Measurements from ENCODE around the gene TMUB2. TPM values are rescaled to one million over a fixed set of nuclear protein-coding genes. Genes with fewer than 3 reads are reported as not detected.

The TMUB2 gene
- total and polyA plus RNA-seq, 4 donors, result 32.1 to 40.2 (median 37.2) TPM

GRCh38 chr17:44207743-44208142, 21.0 kb downstream of the TMUB2 start:
- H3K9ac ChIP-seq (ENCODE audit: insufficient read depth in 1 of 2, low read length in 2 of 2), result no peak overlapping the region
- no peaks in the 10 kb centered on the region for H3K27me3 ChIP-seq (ENCODE audit: control insufficient read depth in 3 of 3, insufficient read depth in 3 of 3, low read length in 2 of 3)
- H3K4me1 ChIP-seq (ENCODE audit: control insufficient read depth in 5 of 5, insufficient read depth in 5 of 5, low read length in 5 of 5), result peaks cover 0 to 12% (median 2%) of the 10 kb centered on the region in 5 donors
- H3K27ac ChIP-seq (ENCODE audit: low read depth in 1 of 2, low read length in 1 of 2), result no peak overlapping the region
- peaks cover 0 to 2% (median 0%) of the 10 kb centered on the region in 4 donors for H3K9me3 ChIP-seq (ENCODE audit: control insufficient read depth in 4 of 4, insufficient read depth in 3 of 4, low read length in 3 of 4)
- DNase-seq, result peak in 1 of 3 donors; percentile 10
- no peak for ATAC-seq (ENCODE audit: insufficient read depth, low FRiP score)
- TF ChIP-seq CTCF (IDR thresholded peaks at IDR 0.05; ENCODE audit: control extremely low read depth, extremely low read depth), result no peak
- H3K36me3 ChIP-seq (ENCODE audit: control insufficient read depth in 4 of 4, insufficient read depth in 4 of 4, low read length in 4 of 4), result peaks cover 12 to 52% (median 35%) of the 10 kb centered on the region in 4 donors
- WGBS, 2 donors, result 91 to 92% methylated on average over 5 of the region's 5 CpGs
- H3K4me3 ChIP-seq, result no peak overlapping the region

DNA sequence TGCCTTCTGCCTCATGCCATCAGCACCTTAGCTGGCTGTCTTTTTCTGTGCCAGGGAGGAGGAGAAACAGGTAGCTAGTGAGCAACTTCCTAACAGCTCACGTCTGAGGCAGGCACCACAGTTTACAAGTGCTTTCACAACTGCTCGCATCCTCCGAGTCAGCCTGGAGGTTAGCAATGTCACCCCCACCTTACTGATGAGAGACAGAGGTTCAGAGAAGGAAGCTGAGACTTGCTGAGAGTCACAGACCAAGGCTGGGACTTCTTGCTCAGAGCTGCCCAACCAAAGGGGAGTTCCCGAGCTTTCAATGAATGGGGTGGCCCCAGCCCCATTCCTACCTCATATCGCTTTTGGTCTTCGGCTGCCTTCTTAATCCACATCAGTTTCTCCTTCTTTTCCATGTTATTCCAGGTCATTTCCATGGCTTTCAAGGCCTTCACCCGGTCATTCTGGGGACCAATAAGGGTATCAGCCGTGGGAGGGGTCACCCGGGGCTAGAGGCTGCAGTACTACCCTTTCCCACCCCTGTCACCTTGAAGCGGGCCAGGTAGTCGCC, 23.1 kb downstream of the TMUB2 start:
- Histone ChIP-seq H3K27me3 (ENCODE audit: control insufficient read depth in 3 of 3, insufficient read depth in 3 of 3, low read length in 2 of 3) (no peaks in the 10 kb centered on the region), H3K27ac (ENCODE audit: low read depth in 1 of 2, low read length in 1 of 2) (no peak overlapping the region), H3K9me3 (ENCODE audit: control insufficient read depth in 4 of 4, insufficient read depth in 3 of 4, low read length in 3 of 4) (peaks cover 0 to 2% (median 0%) of the 10 kb centered on the region in 4 donors), H3K36me3 (ENCODE audit: control insufficient read depth in 4 of 4, insufficient read depth in 4 of 4, low read length in 4 of 4) (peaks cover 14 to 71% (median 45%) of the 10 kb centered on the region in 4 donors), H3K4me1 (ENCODE audit: control insufficient read depth in 5 of 5, insufficient read depth in 5 of 5, low read length in 5 of 5) (peaks cover 0 to 10% (median 0%) of the 10 kb centered on the region in 5 donors), H3K4me3 (no peak overlapping the region), H3K9ac (ENCODE audit: insufficient read depth in 1 of 2, low read length in 2 of 2) (no peak overlapping the region)
- DNase-seq (peak in 1 of 3 donors; percentile 6), ATAC-seq (ENCODE audit: insufficient read depth, low FRiP score) (no peak)
- WGBS, 2 donors, result 68 to 71% methylated on average over 11 of the region's 11 CpGs
- TF ChIP-seq CTCF (IDR thresholded peaks at IDR 0.05; ENCODE audit: control extremely low read depth, extremely low read depth), result no peak

GRCh38 chr17:44210342-44211192, 23.8 kb downstream of the TMUB2 start:
- Histone ChIP-seq H3K36me3 (ENCODE audit: control insufficient read depth in 4 of 4, insufficient read depth in 4 of 4, low read length in 4 of 4) (peaks cover 17 to 78% (median 52%) of the 10 kb centered on the region in 4 donors), H3K4me1 (ENCODE audit: control insufficient read depth in 5 of 5, insufficient read depth in 5 of 5, low read length in 5 of 5) (peaks cover 0 to 8% (median 0%) of the 10 kb centered on the region in 5 donors), H3K4me3 (no peak overlapping the region), H3K9me3 (ENCODE audit: control insufficient read depth in 4 of 4, insufficient read depth in 3 of 4, low read length in 3 of 4) (peaks cover 0 to 2% (median 0%) of the 10 kb centered on the region in 4 donors), H3K27ac (ENCODE audit: low read depth in 1 of 2, low read length in 1 of 2) (peak overlapping the region in 1 of 2 donors; percentile 28), H3K27me3 (ENCODE audit: control insufficient read depth in 3 of 3, insufficient read depth in 3 of 3, low read length in 2 of 3) (no peaks in the 10 kb centered on the region), H3K9ac (ENCODE audit: insufficient read depth in 1 of 2, low read length in 2 of 2) (no peak overlapping the region)
- DNase-seq (peak; percentile 84 to 91 (median 88)), ATAC-seq (ENCODE audit: insufficient read depth, low FRiP score) (peak; percentile 98)
- 30 to 34% methylated on average over 55 to 64 of the region's 64 CpGs for WGBS, 2 donors
- TF ChIP-seq CTCF (IDR thresholded peaks at IDR 0.05; ENCODE audit: control extremely low read depth, extremely low read depth), result peak; percentile 98

Measured in lung (tissue), 12 donors.